HepG2 (cell line): ENCODE data around the gene SLC5A5. TPM values are rescaled to one million over a fixed set of nuclear protein-coding genes. Genes with fewer than 3 reads are reported as not detected.

Experiments
- CBX2 ChIP-seq, 2 experiments: fragments of 200-600 bp in 1 of 2; sonication (generic); formaldehyde crosslinking in 1 of 2; IDR thresholded peaks; 2 replicates each; pipeline versions ENCODE4 v1.7.0 to v1.8.1; 2018 to 2022; ENCODE audit warnings: low read depth in 2 of 2, low read length in 1 of 2, mild to moderate bottlenecking in 1 of 2, missing genetic modification reagents in 1 of 2
- CREM ChIP-seq, 2 experiments: sonication (generic) in 1 of 2; formaldehyde crosslinking in 1 of 2; IDR thresholded peaks; 2 replicates each; pipeline versions ENCODE4 v1.4.0 to v1.6.1; 2016 to 2020; ENCODE audit warnings: antibody characterized with exemption in 1 of 2, mild to moderate bottlenecking in 1 of 2, missing genetic modification reagents in 1 of 2
- EHMT2 ChIP-seq: fragments of 200-600 bp; sonication (generic); IDR thresholded peaks from 2 replicates; pipeline ENCODE4 v1.7.0; 2017; ENCODE audit warnings: antibody characterized with exemption, low read depth, low read length, borderline replicate concordance
- GABPB1 ChIP-seq: IDR thresholded peaks from 2 replicates; pipeline ENCODE4 v1.6.1; 2016; ENCODE audit warnings: mild to moderate bottlenecking, missing genetic modification reagents, moderate library complexity, missing compliant biosample characterization
- GPN1 ChIP-seq: sonication (generic); formaldehyde crosslinking; IDR thresholded peaks from 2 replicates; pipeline ENCODE4 v1.5.1; 2020; ENCODE audit warnings: missing genetic modification reagents, borderline replicate concordance
- HDAC6 ChIP-seq: fragments of 200-600 bp; sonication (generic); IDR thresholded peaks from 2 replicates; pipeline ENCODE4 v1.7.0; 2017; ENCODE audit warnings: mild to moderate bottlenecking, antibody characterized with exemption, low read length, low read depth
- HNRNPL ChIP-seq: fragments of 200-400 bp; formaldehyde crosslinking; IDR thresholded peaks from 2 replicates; pipeline ENCODE4 v1.6.1; 2017; ENCODE audit warnings: mild to moderate bottlenecking, low read depth, low read length
- JARID2 ChIP-seq: sonication (generic); formaldehyde crosslinking; IDR thresholded peaks from 2 replicates; pipeline ENCODE4 v1.8.1; 2023; ENCODE audit warnings: missing genetic modification reagents, inconsistent platforms; ENCODE audit not compliant: insufficient replicate concordance
- JUNB ChIP-seq: sonication (generic); formaldehyde crosslinking; IDR thresholded peaks from 2 replicates; pipeline ENCODE4 v1.8.0; 2022; ENCODE audit warnings: missing genetic modification reagents, mild to moderate bottlenecking, borderline replicate concordance
- JUND ChIP-seq: sonication (generic); formaldehyde crosslinking; IDR thresholded peaks from 2 replicates; pipeline ENCODE4 v1.8.0; 2022; ENCODE audit warnings: mild to moderate bottlenecking, missing genetic modification reagents
- KAT8 ChIP-seq: IDR thresholded peaks from 2 replicates; pipeline ENCODE4 v1.6.1; 2016; ENCODE audit warnings: missing genetic modification reagents, missing compliant biosample characterization
- NAIF1 ChIP-seq: sonication (generic); formaldehyde crosslinking; IDR thresholded peaks from 2 replicates; pipeline ENCODE4 v1.5.0; 2020; ENCODE audit warnings: mild to moderate bottlenecking, missing genetic modification reagents, borderline replicate concordance
- NFE2 ChIP-seq: sonication (generic); formaldehyde crosslinking; IDR thresholded peaks from 2 replicates; pipeline ENCODE4 v1.4.0; 2020; ENCODE audit warnings: missing genetic modification reagents
- PLRG1 ChIP-seq: fragments of 450-650 bp; conservative IDR thresholded peaks from 2 replicates; pipeline ENCODE4 v1.6.1; 2016
- SMAD1 ChIP-seq: sonication (generic); formaldehyde crosslinking; IDR thresholded peaks from 2 replicates; pipeline ENCODE4 v1.4.0; 2020; ENCODE audit warnings: missing genetic modification reagents, low read depth, mild to moderate bottlenecking, borderline replicate concordance
- SOX6 ChIP-seq, 2 experiments: fragments of 450-650 bp in 1 of 2; sonication (generic) in 1 of 2; formaldehyde crosslinking in 1 of 2; IDR thresholded peaks; 2 replicates each; pipeline versions ENCODE4 v1.4.0 to v1.6.1; 2017 to 2020; ENCODE audit warnings: antibody characterized with exemption in 1 of 2, mild to moderate bottlenecking in 1 of 2, missing genetic modification reagents in 1 of 2
- SP5 ChIP-seq: IDR thresholded peaks from 2 replicates; pipeline ENCODE4 v1.6.1; 2016; ENCODE audit warnings: low read depth, borderline replicate concordance
- SSRP1 ChIP-seq: IDR thresholded peaks from 2 replicates; pipeline ENCODE4 v1.6.1; 2016; ENCODE audit warnings: control low read depth
- TBL1XR1 ChIP-seq: fragments of 150-350 bp; IDR thresholded peaks from 2 replicates; pipeline ENCODE4 v1.6.1; 2014; ENCODE audit warnings: borderline replicate concordance, low read length; ENCODE audit not compliant: partially characterized antibody
- TBX2 ChIP-seq: sonication (generic); formaldehyde crosslinking; IDR thresholded peaks from 2 replicates; pipeline ENCODE4 v1.5.0; 2020; ENCODE audit warnings: missing genetic modification reagents, mild to moderate bottlenecking, borderline replicate concordance
- U2AF1 ChIP-seq: fragments of 200-400 bp; formaldehyde crosslinking; optimal IDR thresholded peaks from 2 replicates; pipeline ENCODE3; 2017; ENCODE audit warnings: mild to moderate bottlenecking, low read depth, low read length
- ZBTB1 ChIP-seq: sonication (generic); formaldehyde crosslinking; IDR thresholded peaks from 2 replicates; pipeline ENCODE4 v1.4.0; 2020; ENCODE audit warnings: missing genetic modification reagents, borderline replicate concordance
- ZNF317 ChIP-seq: sonication (generic); formaldehyde crosslinking; IDR thresholded peaks from 2 replicates; pipeline ENCODE4 v1.5.0; 2020; ENCODE audit warnings: mild to moderate bottlenecking, missing genetic modification reagents
- ZNF432 ChIP-seq: sonication (generic); formaldehyde crosslinking; IDR thresholded peaks from 2 replicates; pipeline ENCODE4 v1.5.0; 2020; ENCODE audit warnings: missing genetic modification reagents, mild to moderate bottlenecking, borderline replicate concordance
- ZNF530 ChIP-seq: sonication (generic); formaldehyde crosslinking; IDR thresholded peaks from 2 replicates; pipeline ENCODE4 v1.5.0; 2020; ENCODE audit warnings: low read depth, mild to moderate bottlenecking, missing genetic modification reagents
- ZNF547 ChIP-seq: sonication (generic); formaldehyde crosslinking; IDR thresholded peaks from 2 replicates; pipeline ENCODE4 v1.5.1; 2020; ENCODE audit warnings: mild to moderate bottlenecking, missing genetic modification reagents
- ZNF703 ChIP-seq: sonication (generic); formaldehyde crosslinking; IDR thresholded peaks from 2 replicates; pipeline ENCODE4 v1.5.1; 2020; ENCODE audit warnings: missing genetic modification reagents, mild to moderate bottlenecking, moderate library complexity, borderline replicate concordance
- ZNF773 ChIP-seq: sonication (generic); formaldehyde crosslinking; IDR thresholded peaks from 2 replicates; pipeline ENCODE4 v1.4.0; 2020; ENCODE audit warnings: missing genetic modification reagents, borderline replicate concordance
- ZNF777 ChIP-seq: sonication (generic); formaldehyde crosslinking; IDR thresholded peaks from 2 replicates; pipeline ENCODE4 v1.4.0; 2020; ENCODE audit warnings: missing genetic modification reagents
- polyA plus RNA-seq, 8 experiments: library from polyadenylated mRNA; depleted of rRNA in 3 of 8; stranded (reverse) in 7 of 8; unstranded in 1 of 8; fragments of >200 nt; fragmentation: Illumina TruSeq in 4 of 8; extraction: Trizol in 4 of 8; gene quantifications; 2 replicates each; pipeline versions ENCODE4 v1.2.1 to v1.2.3, GENCODE V29; 2011 to 2016; ENCODE audit warnings: low read depth in 4 of 8, missing spikeins in 1 of 8, mixed read lengths in 1 of 8; ENCODE audit not compliant: insufficient read depth in 1 of 8
- total RNA-seq, 5 experiments: library from RNA; depleted of rRNA; stranded (reverse); fragments of >200 nt; fragmentation: Illumina TruSeq; extraction: Trizol; gene quantifications; 2 replicates each; pipeline ENCODE4 v1.2.3, GENCODE V29; 2016; ENCODE audit warnings: low read depth in 1 of 5
- TF ChIP-seq, protein P1 (sequence below): sonication (generic); formaldehyde crosslinking; IDR thresholded peaks from 2 replicates; pipeline ENCODE4 v1.4.0; 2020; ENCODE audit warnings: missing genetic modification reagents, borderline replicate concordance

Gene SLC5A5
- total and polyA plus RNA-seq, 2 of the 13 experiments (the other 11 are each of a cell fraction or from before 2014, with no cell fraction given): not detected

DNA sequence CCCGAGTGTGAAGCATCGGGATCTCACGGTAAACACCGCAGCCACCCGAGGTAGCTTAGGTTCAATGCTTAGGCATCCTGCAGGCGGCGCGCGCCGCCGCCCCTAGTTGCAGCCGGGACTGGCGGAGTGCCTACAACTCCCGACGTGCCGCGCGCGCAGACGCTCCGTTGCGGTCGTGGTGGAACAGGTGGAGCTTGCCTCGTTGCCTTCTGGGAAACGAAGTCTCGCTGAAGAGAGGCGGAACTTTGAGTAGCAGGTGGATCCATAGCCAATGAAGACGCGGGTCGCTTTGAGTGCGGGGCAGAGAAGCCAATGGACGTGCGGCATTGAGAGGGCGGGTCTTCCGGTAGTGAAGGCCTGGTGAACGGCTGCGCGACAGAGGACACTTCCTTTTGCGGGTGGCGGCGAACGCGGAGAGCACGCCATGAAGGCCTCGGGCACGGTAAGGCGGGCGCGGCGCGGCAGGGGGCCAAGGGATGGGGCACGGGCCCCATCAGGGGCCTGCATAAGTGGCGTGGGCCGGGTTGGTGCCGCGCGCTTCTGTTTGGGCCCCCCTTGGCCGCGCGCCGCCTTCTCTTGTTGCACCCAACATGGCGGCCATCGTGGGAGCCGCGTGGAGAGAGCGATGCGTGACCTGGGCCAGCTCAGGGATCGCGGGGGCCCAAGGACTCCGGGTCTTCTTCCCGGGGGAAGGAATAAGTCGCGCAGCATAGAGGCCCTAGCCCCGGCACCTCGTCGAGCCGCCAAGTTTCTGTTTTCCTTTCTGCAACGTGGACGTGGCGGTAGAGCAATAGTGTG is 12.0 kb upstream of the SLC5A5 start, which contains the start of gene RPL18A (continued):
- no peak for TF ChIP-seq SOX6 (IDR thresholded peaks at IDR 0.05)
- TF ChIP-seq SOX6 (CRISPR knock-in tag; IDR thresholded peaks at IDR 0.05): peak; percentile 14; the same call in 1 of the 2 replicates
- peak; percentile 89 for TF ChIP-seq CREM (IDR thresholded peaks at IDR 0.05)
- TF ChIP-seq CREM (CRISPR knock-in tag; IDR thresholded peaks at IDR 0.05): no peak
- TF ChIP-seq TBL1XR1: peak; percentile 29
- peak; percentile 77; the same call in 1 of the 2 replicates for TF ChIP-seq SMAD1
- TF ChIP-seq JUNB (CRISPR knock-in tag): no peak
- TF ChIP-seq ZBTB1: no peak
- no peak for TF ChIP-seq PLRG1
- TF ChIP-seq TBX2 (CRISPR knock-in tag): no peak
- no peak for TF ChIP-seq U2AF1
- TF ChIP-seq JUND: no peak
- TF ChIP-seq ZNF530 (CRISPR knock-in tag): no peak
- TF ChIP-seq SP5 (CRISPR knock-in tag): no peak
- TF ChIP-seq JARID2 (CRISPR knock-in tag): no peak
- no peak for TF ChIP-seq ZNF773 (CRISPR knock-in tag)
- TF ChIP-seq, protein P1, sequence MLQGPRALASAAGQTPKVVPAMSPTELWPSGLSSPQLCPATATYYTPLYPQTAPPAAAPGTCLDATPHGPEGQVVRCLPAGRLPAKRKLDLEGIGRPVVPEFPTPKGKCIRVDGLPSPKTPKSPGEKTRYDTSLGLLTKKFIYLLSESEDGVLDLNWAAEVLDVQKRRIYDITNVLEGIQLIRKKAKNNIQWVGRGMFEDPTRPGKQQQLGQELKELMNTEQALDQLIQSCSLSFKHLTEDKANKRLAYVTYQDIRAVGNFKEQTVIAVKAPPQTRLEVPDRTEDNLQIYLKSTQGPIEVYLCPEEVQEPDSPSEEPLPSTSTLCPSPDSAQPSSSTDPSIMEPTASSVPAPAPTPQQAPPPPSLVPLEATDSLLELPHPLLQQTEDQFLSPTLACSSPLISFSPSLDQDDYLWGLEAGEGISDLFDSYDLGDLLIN (CRISPR knock-in tag): peak; percentile 35; the same call in 1 of the 2 replicates
- TF ChIP-seq ZNF703 (CRISPR knock-in tag): 0 out of 2 replicates have a peak, but pooled peaks have one; percentile 54
- no peak for TF ChIP-seq HDAC6
- TF ChIP-seq NAIF1 (CRISPR knock-in tag): no peak
- TF ChIP-seq EHMT2: no peak
- TF ChIP-seq ZNF547 (CRISPR knock-in tag): no peak; the same call in 1 of the 2 replicates
- TF ChIP-seq SSRP1 (CRISPR knock-in tag): 0 out of 2 replicates have a peak, but pooled peaks have one; percentile 8
- no peak for TF ChIP-seq GPN1 (CRISPR knock-in tag)
- TF ChIP-seq HNRNPL: 0 out of 2 replicates have a peak, but pooled peaks have one; percentile 23
- TF ChIP-seq ZNF777 (CRISPR knock-in tag): no peak
- no peak for TF ChIP-seq ZNF432 (CRISPR knock-in tag)
- no peak for TF ChIP-seq NFE2 (CRISPR knock-in tag)
- peak; percentile 32; the same call in 1 of the 2 replicates for TF ChIP-seq ZNF317
- peak; percentile 85 for TF ChIP-seq KAT8
- peak; percentile 99 for TF ChIP-seq GABPB1
- no peak for TF ChIP-seq CBX2 (IDR thresholded peaks at IDR 0.05; ENCODE audit: low read depth, low read length)
- no peak for TF ChIP-seq CBX2 (CRISPR knock-in tag; IDR thresholded peaks at IDR 0.05; ENCODE audit: low read depth)
